ENCODE results near the gene COBL.

COBL gene

DNA sequence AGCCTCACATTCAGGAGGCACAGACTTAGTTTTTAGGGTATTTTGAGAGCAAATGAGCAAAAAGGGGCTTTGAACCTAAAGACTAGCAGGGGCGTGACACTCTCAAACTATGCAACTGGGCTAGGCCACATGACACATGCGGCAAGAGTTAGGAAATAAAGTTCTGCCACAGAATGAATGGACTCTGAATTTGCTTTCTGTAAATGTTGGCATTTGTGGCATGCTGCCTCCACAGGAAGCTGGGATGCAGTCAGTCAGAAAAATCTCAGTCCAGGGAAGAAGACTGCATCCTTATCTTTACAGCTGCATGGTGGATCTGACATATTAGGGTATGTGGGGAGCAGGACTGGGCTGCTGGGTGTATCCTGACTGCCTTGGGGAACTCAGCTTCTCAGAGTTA, 181.0 kb downstream of the COBL start:
- TF ChIP-seq SIN3A (IDR thresholded peaks at IDR 0.05; ENCODE audit: borderline replicate concordance, insufficient read depth, low read length) (no peak), TAF1 (IDR thresholded peaks at IDR 0.05; ENCODE audit: borderline replicate concordance, insufficient read depth, low read length) (no peak), FOXP2 (optimal IDR thresholded peaks at IDR 0.05; ENCODE audit: borderline replicate concordance, extremely low read depth, extremely low read length, insufficient read depth) (no peak), POLR2AphosphoS5 (IDR thresholded peaks at IDR 0.05; ENCODE audit: low read depth, low read length) (no peak)
- TF ChIP-seq, protein P1, sequence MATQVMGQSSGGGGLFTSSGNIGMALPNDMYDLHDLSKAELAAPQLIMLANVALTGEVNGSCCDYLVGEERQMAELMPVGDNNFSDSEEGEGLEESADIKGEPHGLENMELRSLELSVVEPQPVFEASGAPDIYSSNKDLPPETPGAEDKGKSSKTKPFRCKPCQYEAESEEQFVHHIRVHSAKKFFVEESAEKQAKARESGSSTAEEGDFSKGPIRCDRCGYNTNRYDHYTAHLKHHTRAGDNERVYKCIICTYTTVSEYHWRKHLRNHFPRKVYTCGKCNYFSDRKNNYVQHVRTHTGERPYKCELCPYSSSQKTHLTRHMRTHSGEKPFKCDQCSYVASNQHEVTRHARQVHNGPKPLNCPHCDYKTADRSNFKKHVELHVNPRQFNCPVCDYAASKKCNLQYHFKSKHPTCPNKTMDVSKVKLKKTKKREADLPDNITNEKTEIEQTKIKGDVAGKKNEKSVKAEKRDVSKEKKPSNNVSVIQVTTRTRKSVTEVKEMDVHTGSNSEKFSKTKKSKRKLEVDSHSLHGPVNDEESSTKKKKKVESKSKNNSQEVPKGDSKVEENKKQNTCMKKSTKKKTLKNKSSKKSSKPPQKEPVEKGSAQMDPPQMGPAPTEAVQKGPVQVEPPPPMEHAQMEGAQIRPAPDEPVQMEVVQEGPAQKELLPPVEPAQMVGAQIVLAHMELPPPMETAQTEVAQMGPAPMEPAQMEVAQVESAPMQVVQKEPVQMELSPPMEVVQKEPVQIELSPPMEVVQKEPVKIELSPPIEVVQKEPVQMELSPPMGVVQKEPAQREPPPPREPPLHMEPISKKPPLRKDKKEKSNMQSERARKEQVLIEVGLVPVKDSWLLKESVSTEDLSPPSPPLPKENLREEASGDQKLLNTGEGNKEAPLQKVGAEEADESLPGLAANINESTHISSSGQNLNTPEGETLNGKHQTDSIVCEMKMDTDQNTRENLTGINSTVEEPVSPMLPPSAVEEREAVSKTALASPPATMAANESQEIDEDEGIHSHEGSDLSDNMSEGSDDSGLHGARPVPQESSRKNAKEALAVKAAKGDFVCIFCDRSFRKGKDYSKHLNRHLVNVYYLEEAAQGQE (IDR thresholded peaks at IDR 0.05; ENCODE audit: insufficient read depth in 1 of 2, low read depth in 2 of 2, low read length in 2 of 2) = no peak

GRCh38 chr7:51134013-51134441, 182.6 kb downstream of the COBL start:
- TF ChIP-seq FOXP2 (optimal IDR thresholded peaks at IDR 0.05; ENCODE audit: borderline replicate concordance, extremely low read depth, extremely low read length, insufficient read depth) = no peak
- TF ChIP-seq, protein P1 (IDR thresholded peaks at IDR 0.05; ENCODE audit: insufficient read depth in 1 of 2, low read depth in 2 of 2, low read length in 2 of 2) = no peak
- TF ChIP-seq SIN3A (IDR thresholded peaks at IDR 0.05; ENCODE audit: borderline replicate concordance, insufficient read depth, low read length) = no peak
- TF ChIP-seq TAF1 (IDR thresholded peaks at IDR 0.05; ENCODE audit: borderline replicate concordance, insufficient read depth, low read length) = no peak
- TF ChIP-seq POLR2AphosphoS5 (IDR thresholded peaks at IDR 0.05; ENCODE audit: low read depth, low read length) = no peak

DNA sequence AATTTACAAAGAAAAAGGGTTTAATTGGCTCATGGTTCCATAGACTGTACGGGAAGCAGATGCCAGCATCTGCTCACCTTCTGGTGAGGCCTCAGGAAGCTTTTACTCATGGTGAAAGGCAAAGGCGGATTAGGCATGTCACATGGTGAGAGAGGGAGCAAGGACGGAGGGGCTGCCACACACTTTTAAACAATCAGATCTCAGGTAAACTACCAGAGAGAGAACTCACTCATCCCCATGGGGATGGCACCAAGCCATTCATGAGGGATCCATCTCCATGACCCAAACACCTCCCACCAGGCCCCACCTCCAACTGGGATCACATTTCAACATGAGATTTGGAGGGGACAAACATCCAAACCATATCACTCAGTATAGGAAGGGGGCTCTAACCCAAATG, 183.9 kb downstream of the COBL start:
- TF ChIP-seq, protein P1 (IDR thresholded peaks at IDR 0.05; ENCODE audit: insufficient read depth in 1 of 2, low read depth in 2 of 2, low read length in 2 of 2) = no peak
- TF ChIP-seq FOXP2 (optimal IDR thresholded peaks at IDR 0.05; ENCODE audit: borderline replicate concordance, extremely low read depth, extremely low read length, insufficient read depth) = no peak
- no peak for TF ChIP-seq SIN3A (IDR thresholded peaks at IDR 0.05; ENCODE audit: borderline replicate concordance, insufficient read depth, low read length)
- no peak for TF ChIP-seq POLR2AphosphoS5 (IDR thresholded peaks at IDR 0.05; ENCODE audit: low read depth, low read length)
- no peak for TF ChIP-seq TAF1 (IDR thresholded peaks at IDR 0.05; ENCODE audit: borderline replicate concordance, insufficient read depth, low read length)

DNA sequence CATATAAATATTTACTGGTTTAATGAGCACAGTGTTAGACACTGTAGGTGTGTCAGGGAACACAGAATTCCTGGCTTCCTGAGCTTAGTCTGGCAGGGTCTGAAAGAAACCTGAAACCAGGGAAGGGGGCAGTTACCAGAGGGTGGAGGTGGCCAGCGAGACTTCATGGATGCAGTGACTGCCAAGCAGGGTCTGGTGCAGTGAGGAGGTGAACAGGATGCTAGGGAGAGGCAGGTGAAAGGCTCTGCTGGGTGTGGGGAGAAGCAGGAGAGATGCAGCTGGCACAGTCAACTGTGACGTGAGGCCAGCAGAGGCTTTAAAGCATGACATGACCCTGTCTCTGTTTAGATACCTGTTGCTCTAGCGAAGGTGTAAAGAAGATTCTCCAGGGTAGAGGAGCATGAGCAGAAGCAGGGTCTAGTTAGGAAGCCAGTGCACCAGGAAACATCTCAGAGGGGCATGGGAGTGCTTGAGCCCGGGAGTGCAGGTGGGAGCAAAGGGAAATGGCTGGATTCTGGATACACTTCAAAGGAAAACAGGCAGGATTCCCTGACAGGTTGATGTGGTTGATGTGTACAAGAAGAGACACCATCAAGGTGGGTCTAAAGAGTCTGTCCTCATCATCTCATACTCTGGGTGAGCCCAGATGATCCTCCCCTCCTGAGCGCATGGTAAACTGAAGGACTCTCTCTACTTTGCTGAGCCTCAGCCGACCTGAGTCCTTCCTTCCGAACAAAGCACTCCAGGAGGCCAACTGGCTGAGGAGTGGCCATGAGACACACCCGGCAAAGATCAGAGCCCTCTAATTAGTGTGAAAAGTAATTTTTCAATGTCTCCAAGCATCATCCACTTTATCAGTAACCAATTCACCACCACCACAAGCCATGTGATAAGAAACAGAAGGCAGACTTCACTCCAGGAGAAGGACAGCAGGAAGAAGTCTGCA, 186.8 kb downstream of the COBL start:
- TF ChIP-seq, protein P1 (IDR thresholded peaks at IDR 0.05; ENCODE audit: insufficient read depth in 1 of 2, low read depth in 2 of 2, low read length in 2 of 2) = no peak
- TF ChIP-seq POLR2AphosphoS5 (IDR thresholded peaks at IDR 0.05; ENCODE audit: low read depth, low read length) = no peak
- no peak for TF ChIP-seq FOXP2 (optimal IDR thresholded peaks at IDR 0.05; ENCODE audit: borderline replicate concordance, extremely low read depth, extremely low read length, insufficient read depth)
- no peak for TF ChIP-seq TAF1 (IDR thresholded peaks at IDR 0.05; ENCODE audit: borderline replicate concordance, insufficient read depth, low read length)
- no peak for TF ChIP-seq SIN3A (IDR thresholded peaks at IDR 0.05; ENCODE audit: borderline replicate concordance, insufficient read depth, low read length)

All from PFSK-1 (cell line).